GM12878 (cell line): ENCODE results near the gene MAVS. TPM values are rescaled to one million over a fixed set of nuclear protein-coding genes. Genes with fewer than 3 reads are reported as not detected.
A peak's percentile ranks its signal among the peaks of the same experiment; 100 is the strongest.

Experiments
- ATAC-seq: fragments of 200-7000 bp; cut with Tn5 transposase; 3 replicates; pipeline ENCODE4 v1.9.1; 2020; ENCODE audit warnings: mild to moderate bottlenecking, moderate library complexity
- BruUV-seq: library from RNA; stranded (reverse); fragments of 400-500 nt; replicated peaks from 2 replicates; lab custom pipeline; 2021; lab: Mats Ljungman, UMichigan
- CTCF ChIA-PET: fragments of 300-600 bp; sonication (Branson Sonifier 250); formaldehyde crosslinking; extraction: SDS; loops from one replicate; lab custom pipeline; 2021; ENCODE audit warnings: inconsistent platforms; lab: Yijun Ruan, JAX
- POLR2A ChIA-PET: fragments of 350-600 bp; formaldehyde crosslinking; extraction: SDS; loops from one replicate; lab custom pipeline; 2021; ENCODE audit warnings: inconsistent platforms; lab: Charles Lee
- RAD21 ChIA-PET: fragments of 300-600 bp; sonication (Branson Sonifier 250); formaldehyde crosslinking; loops from one replicate; lab custom pipeline; 2023; ENCODE audit warnings: antibody characterized with exemption; ENCODE audit not compliant: unreplicated experiment; lab: Charles Lee
- SMC1A ChIA-PET: fragments of 300-600 bp; sonication (Branson Sonifier 250); formaldehyde crosslinking; loops from one replicate; lab custom pipeline; 2023; ENCODE audit not compliant: unreplicated experiment, uncharacterized antibody; lab: Charles Lee
- DNase-seq: peaks from one replicate; pipeline ENCODE4 v3.0.0-alpha.2; 2011; ENCODE audit warnings: low read depth, low spot score
- FAIRE-seq: peaks from 3 replicates; lab custom pipeline; 2011; peaks lifted over from hg19 to GRCh38; lab: Jason Lieb, UNC
- H2AFZ ChIP-seq: 2 replicates; pipeline ENCODE4 v1.6.0; 2011; ENCODE audit warnings: low read depth, low read length, control low read depth; ENCODE audit not compliant: control insufficient read depth
- H3K27ac ChIP-seq: 2 replicates; pipeline ENCODE4 v1.5.1; 2011; ENCODE audit warnings: control low read depth; ENCODE audit not compliant: control insufficient read depth, insufficient read depth
- H3K27me3 ChIP-seq, 2 experiments: replicated peaks in 1 of 2; 2 replicates each; pipeline versions ENCODE4 v1.6.0 to v1.6.1; 2011; ENCODE audit warnings: low read length in 1 of 2; ENCODE audit not compliant: control insufficient read depth in 2 of 2, insufficient read depth in 2 of 2
- H3K36me3 ChIP-seq, 2 experiments: 2 replicates each; pipeline ENCODE4 v1.5.1; 2011; ENCODE audit warnings: low read length in 1 of 2; ENCODE audit not compliant: control insufficient read depth in 2 of 2, insufficient read depth in 2 of 2
- H3K4me1 ChIP-seq: 2 replicates; pipeline ENCODE4 v1.6.1; 2011; ENCODE audit warnings: mild to moderate bottlenecking, low read length, moderate library complexity, mixed read lengths; ENCODE audit not compliant: control insufficient read depth, insufficient read depth
- H3K4me2 ChIP-seq: 2 replicates; pipeline ENCODE4 v1.6.0; 2011; ENCODE audit warnings: control low read depth; ENCODE audit not compliant: control insufficient read depth, insufficient read depth
- H3K4me3 ChIP-seq: fragments of 200-600 bp; sonication (generic); 2 replicates; pipeline ENCODE4 v1.5.1; 2016
- H3K79me2 ChIP-seq: 2 replicates; pipeline ENCODE4 v1.6.0; 2011; ENCODE audit warnings: low read length; ENCODE audit not compliant: control insufficient read depth, insufficient read depth
- H3K9ac ChIP-seq: 2 replicates; pipeline ENCODE4 v1.8.0; 2011; ENCODE audit warnings: low read length, control low read depth, mixed read lengths; ENCODE audit not compliant: control insufficient read depth, insufficient read depth
- H3K9me3 ChIP-seq: replicated peaks from 3 replicates; pipeline ENCODE4 v1.5.1; 2011; ENCODE audit warnings: mild to moderate bottlenecking, low read length; ENCODE audit not compliant: control insufficient read depth, insufficient read depth
- H4K20me1 ChIP-seq: 2 replicates; pipeline ENCODE4 v1.6.0; 2011; ENCODE audit not compliant: control insufficient read depth, insufficient read depth
- CHD2 ChIP-seq: IDR thresholded peaks from 2 replicates; pipeline ENCODE4 v1.6.1; 2011; ENCODE audit warnings: low read depth, low read length, improper control_type of control experiment, borderline replicate concordance
- CREB1 ChIP-seq: IDR thresholded peaks from 2 replicates; pipeline ENCODE4 v1.6.1; 2012; ENCODE audit warnings: low read depth, mild to moderate bottlenecking, inconsistent platforms
- CREM ChIP-seq: IDR thresholded peaks from 2 replicates; pipeline ENCODE4 v1.6.1; 2014; ENCODE audit warnings: antibody characterized with exemption, low read depth
- DPF2 ChIP-seq: fragments of 450-650 bp; IDR thresholded peaks from 2 replicates; pipeline ENCODE4 v1.6.1; 2017; ENCODE audit warnings: mild to moderate bottlenecking
- EP300 ChIP-seq, 2 experiments: fragments of 150-350 bp in 1 of 2; IDR thresholded peaks; 2 replicates each; pipeline ENCODE4 v1.6.1; 2011 to 2012; ENCODE audit warnings: low read depth in 2 of 2, low read length in 2 of 2, borderline replicate concordance in 1 of 2, improper control_type of control experiment in 1 of 2, inconsistent platforms in 1 of 2; ENCODE audit not compliant: control insufficient read depth in 1 of 2
- FOXK2 ChIP-seq: fragments of 450-650 bp; IDR thresholded peaks from 2 replicates; pipeline ENCODE4 v1.6.1; 2017; ENCODE audit warnings: mild to moderate bottlenecking, moderate library complexity
- GABPA ChIP-seq: IDR thresholded peaks from 2 replicates; pipeline ENCODE4 v1.6.1; 2014; ENCODE audit warnings: antibody characterized with exemption, low read depth, mild to moderate bottlenecking, inconsistent platforms
- JUNB ChIP-seq: IDR thresholded peaks from 2 replicates; pipeline ENCODE4 v1.6.1; 2016; ENCODE audit warnings: antibody characterized with exemption, mild to moderate bottlenecking
- NFIC ChIP-seq: IDR thresholded peaks from 2 replicates; pipeline ENCODE4 v1.6.1; 2012; ENCODE audit warnings: low read depth, mild to moderate bottlenecking, inconsistent platforms, low read length, moderate library complexity
- RBBP5 ChIP-seq: fragments of 200-600 bp; sonication (generic); conservative IDR thresholded peaks from 2 replicates; pipeline ENCODE4 v1.6.1; 2016
- RCOR1 ChIP-seq: conservative IDR thresholded peaks from 2 replicates; pipeline ENCODE4 v1.6.1; 2012; ENCODE audit warnings: low read depth, low read length, improper control_type of control experiment
- SPI1 ChIP-seq: IDR thresholded peaks from 2 replicates; pipeline ENCODE4 v1.6.1; 2011; ENCODE audit warnings: low read depth, mild to moderate bottlenecking, low read length, moderate library complexity, borderline replicate concordance; ENCODE audit not compliant: insufficient read depth
- TCF7 ChIP-seq: IDR thresholded peaks from 2 replicates; pipeline ENCODE4 v1.6.1; 2014; ENCODE audit warnings: antibody characterized with exemption, borderline replicate concordance
- ZSCAN29 ChIP-seq: fragments of 450-650 bp; IDR thresholded peaks from 2 replicates; pipeline ENCODE4 v1.6.1; 2017; ENCODE audit warnings: mild to moderate bottlenecking, moderate library complexity
- WGBS: methylation state at CpG from one replicate; pipeline ENCODE4 v1.1.6; 2016; ENCODE audit warnings: low lambda C conversion rate; ENCODE audit not compliant: insufficient replicate concordance, insufficient coverage; ENCODE audit errors: missing lambda C conversion rate; 5-methylcytosine and 5-hydroxymethylcytosine counted together
- in situ Hi-C: fragments of 300-500 bp; cut with MboI; formaldehyde crosslinking; loops from 9 replicates; pipeline ENCODE4 v1.14.3; 2018; ENCODE audit warnings: mixed read lengths
- intact Hi-C: fragments of 100-400 bp; cut with micrococcal nuclease; formaldehyde crosslinking; loops from one replicate; pipeline ENCODE4 v1.14.2; 2022; ENCODE audit not compliant: unreplicated experiment
- polyA plus RNA-seq, 11 experiments: library from polyadenylated mRNA; depleted of rRNA in 4 of 11; unstranded in 6 of 11; stranded (reverse) in 5 of 11; fragments of >200 nt; fragmentation: Nextera tagmentation in 4 of 11; fragmentation: Illumina TruSeq in 1 of 11; extraction: Ambion mirVana in 4 of 11; extraction: Trizol in 1 of 11; gene quantifications; 1 replicate in 1 of 11; 2 replicates in 10 of 11; pipeline versions ENCODE4 v1.2.1 to v1.2.3, GENCODE V29; 2011 to 2016; ENCODE audit warnings: inconsistent platforms in 2 of 11, missing spikeins in 2 of 11, low read depth in 1 of 11
- total RNA-seq, 4 experiments: library from RNA; depleted of rRNA in 3 of 4; stranded (reverse); fragments of >200 nt in 3 of 4; fragmentation: Illumina TruSeq in 1 of 4; extraction: Trizol in 1 of 4; gene quantifications; 2 replicates each; pipeline versions ENCODE4 v1.2.1 to v1.2.3, GENCODE V29; 2013 to 2021

MAVS gene
- total and polyA plus RNA-seq, 10 of the 15 experiments (the other 5 are each of a cell fraction or from before 2014, with no cell fraction given), result 1.6 to 25.2 (median 12.6) TPM

DNA sequence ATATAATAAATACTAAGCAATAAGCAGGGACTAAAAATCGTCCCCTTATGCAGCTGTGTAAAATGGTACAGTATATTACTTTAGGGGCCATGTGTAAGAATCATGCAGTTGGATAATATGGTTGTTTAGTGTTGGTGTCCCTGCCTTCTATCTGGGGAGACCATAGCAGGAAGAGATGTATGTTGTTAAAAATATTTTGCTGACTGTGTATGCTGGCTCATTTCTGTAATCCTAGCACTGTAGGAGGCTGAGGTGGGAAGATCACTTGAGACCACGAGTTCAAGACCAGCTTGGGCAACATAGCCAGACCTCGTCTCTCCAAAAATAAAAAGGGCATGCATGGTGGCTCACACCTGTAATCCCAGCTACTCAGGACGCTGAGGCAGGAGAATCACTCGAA lies 48.2 kb downstream of the MAVS start:
- no TSS peak for BruUV-seq
- H3K4me3 ChIP-seq, result peak overlapping the region; percentile 45
- no peak for TF ChIP-seq NFIC
- TF ChIP-seq CHD2, result no peak
- no peak for TF ChIP-seq RBBP5
- no peak for TF ChIP-seq ZSCAN29
- TF ChIP-seq CREB1, result no peak
- TF ChIP-seq EP300 (IDR thresholded peaks at IDR 0.05; ENCODE audit: borderline replicate concordance in 1 of 2, control insufficient read depth in 1 of 2, low read depth in 2 of 2, low read length in 2 of 2), result no peak
- TF ChIP-seq RCOR1, result no peak
- TF ChIP-seq GABPA, result no peak
- TF ChIP-seq SPI1, result no peak
- TF ChIP-seq CREM, result no peak
- TF ChIP-seq JUNB, result no peak
- TF ChIP-seq DPF2, result no peak
- TF ChIP-seq FOXK2, result no peak
- TF ChIP-seq TCF7, result no peak
- 21% methylated on average over 5 of the region's 5 CpGs for WGBS
- H2AFZ ChIP-seq, result no peak overlapping the region
- peaks cover 29% of the 10 kb centered on the region for H3K4me1 ChIP-seq
- ChIA-PET CTCF (interaction anchor here (0.6 to 1.7 kb wide), 6 partner anchors 41 to 578 kb away, joined by 3 to 4 read pairs (median 3); partner anchors contain the start of gene ADISSP), POLR2A (interaction anchor here (0.6 to 7.2 kb wide), 5 partner anchors 9 to 1179 kb away, joined by 4 to 68 read pairs (median 6); no protein-coding TSS in a partner anchor), SMC1A (interaction anchor here (3.0 to 9.8 kb wide), 2 partner anchors 12 to 16 kb away, joined by 17 to 69 read pairs; no protein-coding TSS in a partner anchor), RAD21 (interaction anchor here (0.6 to 6.4 kb wide), 2 partner anchors 12 to 88 kb away, joined by 4 to 41 read pairs; no protein-coding TSS in a partner anchor)
- no peaks in the 10 kb centered on the region for H3K9me3 ChIP-seq
- peaks cover 2 to 7% of the 10 kb centered on the region in 2 experiments; a peak in 3 of 4 replicates for H3K36me3 ChIP-seq
- H3K27me3 ChIP-seq, result no peaks in the 10 kb centered on the region
- FAIRE-seq (no peak), DNase-seq (no peak), ATAC-seq (no peak)
- H4K20me1 ChIP-seq, result peaks cover 20% of the 10 kb centered on the region
- H3K9ac ChIP-seq, result no peak overlapping the region
- peak overlapping the region; percentile 86 for H3K4me2 ChIP-seq
- in situ Hi-C loops (no loop called here), intact Hi-C loops (no loop called here)
- no peak overlapping the region for H3K27ac ChIP-seq
- H3K79me2 ChIP-seq, result peaks cover 95% of the 10 kb centered on the region
